ENCODE results near the gene NFS1. TPM values are rescaled to one million over a fixed set of nuclear protein-coding genes. Genes with fewer than 3 reads are reported as not detected.

NFS1 gene
- polyA plus RNA-seq, 1 donor (not counting 4 experiments of a cell fraction or from before 2014, with no cell fraction given), result 39.6 TPM

GRCh38 chr20:35638751-35639150, 60.4 kb downstream of the NFS1 start:
- no peak for FAIRE-seq
- Histone ChIP-seq H3K36me3 (ENCODE audit: control insufficient read depth in 2 of 2, extremely low read depth in 1 of 2, insufficient read depth in 2 of 2, low read length in 2 of 2) (peaks cover 0 to 6% of the 10 kb centered on the region in 2 experiments), H2AFZ (ENCODE audit: control insufficient read depth, low read length) (no peak overlapping the region), H3K27me3 (ENCODE audit: control insufficient read depth, extremely low read depth, insufficient read depth, low read length) (no peaks in the 10 kb centered on the region), H3K27ac (ENCODE audit: control insufficient read depth, insufficient read depth, low read length) (no peak overlapping the region), H3K4me1 (ENCODE audit: control insufficient read depth, extremely low read depth, insufficient read depth, low read length) (no peaks in the 10 kb centered on the region), H3K9me1 (ENCODE audit: control insufficient read depth, extremely low read depth, insufficient read depth, low read length) (no peaks in the 10 kb centered on the region), H3K9ac (ENCODE audit: control insufficient read depth, extremely low read depth, insufficient read depth, low read length) (no peak overlapping the region), H3K79me2 (ENCODE audit: control insufficient read depth, insufficient read depth, low read length) (peaks cover 62% of the 10 kb centered on the region), H3K9me3 (ENCODE audit: control insufficient read depth, low read depth, low read length) (no peaks in the 10 kb centered on the region), H4K20me1 (ENCODE audit: control insufficient read depth, extremely low read depth, insufficient read depth, low read length) (peaks cover 9% of the 10 kb centered on the region), H3K4me2 (ENCODE audit: control insufficient read depth, extremely low read depth, insufficient read depth, low read depth, low read length) (no peak overlapping the region), H3K4me3 (ENCODE audit: control insufficient read depth in 2 of 3, extremely low read depth in 1 of 3, insufficient read depth in 2 of 3, low read depth in 1 of 3, low read length in 3 of 3) (no peak overlapping the region)
- DNase-seq (ENCODE audit: low read depth, low spot score), result no peak
- dilution Hi-C loops (cut with MboI; ENCODE audit: extremely low pct_ligation_motif_present, low sequenced_read_pairs), result no loop called here
- no peak for TF ChIP-seq CTCF (optimal IDR thresholded peaks at IDR 0.05 in 1 of 3, IDR thresholded peaks at IDR 0.05 in 1 of 3, conservative IDR thresholded peaks at IDR 0.05 in 1 of 3; ENCODE audit: extremely low read depth in 1 of 3, insufficient read depth in 2 of 3, low read length in 3 of 3)
- no peak for TF ChIP-seq EZH2 (IDR thresholded peaks at IDR 0.05; ENCODE audit: low read length)

- dilution Hi-C loops (cut with MboI; ENCODE audit: extremely low pct_ligation_motif_present, low sequenced_read_pairs), result no loop called here
- FAIRE-seq (no peak), DNase-seq (ENCODE audit: low read depth, low spot score) (no peak)
- peaks cover 5% of the 10 kb centered on the region in 2 experiments for H3K36me3 ChIP-seq (ENCODE audit: control insufficient read depth in 2 of 2, extremely low read depth in 1 of 2, insufficient read depth in 2 of 2, low read length in 2 of 2)
- H3K4me2 ChIP-seq (ENCODE audit: control insufficient read depth, extremely low read depth, insufficient read depth, low read depth, low read length), result no peak overlapping the region
- H4K20me1 ChIP-seq (ENCODE audit: control insufficient read depth, extremely low read depth, insufficient read depth, low read length), result peaks cover 6% of the 10 kb centered on the region
- TF ChIP-seq CTCF (optimal IDR thresholded peaks at IDR 0.05 in 1 of 3, IDR thresholded peaks at IDR 0.05 in 1 of 3, conservative IDR thresholded peaks at IDR 0.05 in 1 of 3; ENCODE audit: extremely low read depth in 1 of 3, insufficient read depth in 2 of 3, low read length in 3 of 3) (no peak), EZH2 (IDR thresholded peaks at IDR 0.05; ENCODE audit: low read length) (no peak)
- no peak overlapping the region for H3K9ac ChIP-seq (ENCODE audit: control insufficient read depth, extremely low read depth, insufficient read depth, low read length)
- H3K27ac ChIP-seq (ENCODE audit: control insufficient read depth, insufficient read depth, low read length), result no peak overlapping the region
- no peak overlapping the region for H3K4me3 ChIP-seq (ENCODE audit: control insufficient read depth in 2 of 3, extremely low read depth in 1 of 3, insufficient read depth in 2 of 3, low read depth in 1 of 3, low read length in 3 of 3)
- H3K79me2 ChIP-seq (ENCODE audit: control insufficient read depth, insufficient read depth, low read length), result peaks cover 49% of the 10 kb centered on the region
- no peaks in the 10 kb centered on the region for H3K9me1 ChIP-seq (ENCODE audit: control insufficient read depth, extremely low read depth, insufficient read depth, low read length)
- no peaks in the 10 kb centered on the region for H3K27me3 ChIP-seq (ENCODE audit: control insufficient read depth, extremely low read depth, insufficient read depth, low read length)
- no peaks in the 10 kb centered on the region for H3K9me3 ChIP-seq (ENCODE audit: control insufficient read depth, low read depth, low read length)
- H3K4me1 ChIP-seq (ENCODE audit: control insufficient read depth, extremely low read depth, insufficient read depth, low read length), result no peaks in the 10 kb centered on the region
- no peak overlapping the region for H2AFZ ChIP-seq (ENCODE audit: control insufficient read depth, low read length)
Measured at GRCh38 chr20:35637276-35637675, 61.9 kb downstream of the NFS1 start.

All from keratinocyte (primary cell).